AG09319 (cell line): ENCODE data around the gene RBM6.
"Not testable (repeated sequence)": the region's sequence is repeated elsewhere in the genome, so short reads cannot be mapped to it uniquely, and the experiment has no call there.

Experiments
- DNase-seq: peaks from one replicate; pipeline ENCODE4 v3.0.0-alpha.2; 2010; ENCODE audit warnings: low read depth; ENCODE audit errors: extremely low read depth
- TF ChIP-seq, protein P1 (sequence below): IDR thresholded peaks from 2 replicates; pipeline ENCODE4 v1.5.1; 2011; ENCODE audit warnings: low read depth, mild to moderate bottlenecking, inconsistent platforms, low read length, moderate library complexity

Gene RBM6

DNA sequence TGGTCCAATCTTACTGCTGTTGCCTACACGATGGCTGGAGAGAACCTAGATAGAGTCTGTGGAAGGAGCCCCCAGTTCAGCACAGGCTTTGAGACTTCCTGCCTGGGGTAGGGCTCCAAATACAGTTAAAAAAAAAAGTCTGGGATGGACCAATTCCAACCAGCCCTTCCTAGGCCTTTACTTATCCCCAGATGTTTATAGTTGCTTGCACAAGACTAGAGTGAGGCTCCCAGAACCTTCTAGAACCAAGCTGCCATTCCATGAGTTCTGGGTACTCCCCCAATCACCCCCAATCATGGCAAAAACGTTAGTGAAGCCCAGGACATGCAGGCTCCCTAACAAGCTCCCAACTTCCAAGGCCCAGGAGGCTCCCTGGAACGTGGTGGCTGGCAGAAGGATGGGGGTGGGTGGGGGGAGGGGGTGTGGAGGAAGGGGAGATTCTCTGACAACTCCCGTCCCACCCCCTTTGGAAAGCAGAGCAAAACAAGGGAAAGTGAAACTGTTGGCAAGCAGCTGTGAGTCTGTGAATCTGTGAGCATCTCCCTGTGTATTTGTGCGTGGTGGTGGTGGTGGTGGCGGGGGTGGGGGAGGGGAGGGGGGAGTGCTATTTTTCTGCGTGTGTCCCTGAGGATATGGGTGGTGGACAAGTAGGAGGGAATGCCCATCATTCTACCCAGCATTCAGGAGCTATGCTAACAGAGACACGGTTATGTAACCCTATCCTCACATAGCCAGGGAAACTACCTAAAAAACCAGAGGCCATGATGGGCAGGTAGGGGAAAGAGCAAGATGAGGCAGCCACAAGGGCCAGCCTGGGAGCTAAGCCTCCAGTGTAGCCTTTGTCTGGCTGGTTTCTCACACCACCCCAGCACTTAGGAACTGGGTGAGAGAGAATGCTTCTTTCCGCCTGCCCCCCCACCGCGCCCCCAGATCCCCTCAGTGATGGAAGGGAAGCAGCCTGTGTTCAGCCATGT lies 38.3 kb upstream of the RBM6 start:
- TF ChIP-seq, protein P1, sequence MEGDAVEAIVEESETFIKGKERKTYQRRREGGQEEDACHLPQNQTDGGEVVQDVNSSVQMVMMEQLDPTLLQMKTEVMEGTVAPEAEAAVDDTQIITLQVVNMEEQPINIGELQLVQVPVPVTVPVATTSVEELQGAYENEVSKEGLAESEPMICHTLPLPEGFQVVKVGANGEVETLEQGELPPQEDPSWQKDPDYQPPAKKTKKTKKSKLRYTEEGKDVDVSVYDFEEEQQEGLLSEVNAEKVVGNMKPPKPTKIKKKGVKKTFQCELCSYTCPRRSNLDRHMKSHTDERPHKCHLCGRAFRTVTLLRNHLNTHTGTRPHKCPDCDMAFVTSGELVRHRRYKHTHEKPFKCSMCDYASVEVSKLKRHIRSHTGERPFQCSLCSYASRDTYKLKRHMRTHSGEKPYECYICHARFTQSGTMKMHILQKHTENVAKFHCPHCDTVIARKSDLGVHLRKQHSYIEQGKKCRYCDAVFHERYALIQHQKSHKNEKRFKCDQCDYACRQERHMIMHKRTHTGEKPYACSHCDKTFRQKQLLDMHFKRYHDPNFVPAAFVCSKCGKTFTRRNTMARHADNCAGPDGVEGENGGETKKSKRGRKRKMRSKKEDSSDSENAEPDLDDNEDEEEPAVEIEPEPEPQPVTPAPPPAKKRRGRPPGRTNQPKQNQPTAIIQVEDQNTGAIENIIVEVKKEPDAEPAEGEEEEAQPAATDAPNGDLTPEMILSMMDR = no peak
- no peak for DNase-seq

DNA sequence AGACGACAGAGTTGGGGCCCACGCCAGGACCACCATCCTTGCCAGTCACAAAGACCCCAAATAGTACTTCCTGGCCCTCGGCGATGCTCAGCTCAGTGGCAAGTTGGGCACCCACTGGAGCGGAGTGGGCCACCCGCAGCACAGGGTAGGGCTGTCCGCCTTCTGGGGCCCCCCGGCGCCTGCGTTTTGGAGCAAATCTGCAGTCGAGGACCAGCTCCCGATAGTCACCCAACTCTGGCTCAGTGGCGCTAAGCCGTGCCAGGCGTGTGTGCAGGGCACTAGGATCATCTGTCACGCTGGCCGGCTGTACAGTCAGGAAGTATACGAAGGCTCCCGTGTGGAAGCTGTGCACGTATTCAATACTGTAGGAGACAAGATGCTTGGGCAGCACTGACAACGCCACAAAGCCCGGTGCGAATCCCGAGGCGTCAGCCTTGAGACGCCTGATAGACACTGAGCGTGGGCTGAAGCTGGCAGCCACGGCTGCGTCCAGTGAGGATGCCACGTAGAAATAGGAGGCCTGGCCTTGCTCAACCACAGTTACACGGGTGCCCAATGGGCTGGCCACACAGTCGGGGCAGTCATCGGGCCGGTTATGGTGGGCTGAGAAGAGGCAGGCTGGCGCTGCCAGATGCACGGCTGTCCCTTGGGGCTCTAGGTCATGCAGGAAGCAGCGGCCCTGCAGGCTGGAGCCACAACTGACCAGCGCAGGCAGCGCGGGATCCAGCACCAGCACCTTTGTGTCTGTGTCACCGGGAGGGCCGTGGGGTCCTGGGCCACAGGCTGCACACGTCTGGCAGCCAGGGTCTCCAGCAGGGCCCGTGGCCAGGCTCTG lies 37.2 kb upstream of the RBM6 start:
- TF ChIP-seq, protein P1 = no peak

DNA sequence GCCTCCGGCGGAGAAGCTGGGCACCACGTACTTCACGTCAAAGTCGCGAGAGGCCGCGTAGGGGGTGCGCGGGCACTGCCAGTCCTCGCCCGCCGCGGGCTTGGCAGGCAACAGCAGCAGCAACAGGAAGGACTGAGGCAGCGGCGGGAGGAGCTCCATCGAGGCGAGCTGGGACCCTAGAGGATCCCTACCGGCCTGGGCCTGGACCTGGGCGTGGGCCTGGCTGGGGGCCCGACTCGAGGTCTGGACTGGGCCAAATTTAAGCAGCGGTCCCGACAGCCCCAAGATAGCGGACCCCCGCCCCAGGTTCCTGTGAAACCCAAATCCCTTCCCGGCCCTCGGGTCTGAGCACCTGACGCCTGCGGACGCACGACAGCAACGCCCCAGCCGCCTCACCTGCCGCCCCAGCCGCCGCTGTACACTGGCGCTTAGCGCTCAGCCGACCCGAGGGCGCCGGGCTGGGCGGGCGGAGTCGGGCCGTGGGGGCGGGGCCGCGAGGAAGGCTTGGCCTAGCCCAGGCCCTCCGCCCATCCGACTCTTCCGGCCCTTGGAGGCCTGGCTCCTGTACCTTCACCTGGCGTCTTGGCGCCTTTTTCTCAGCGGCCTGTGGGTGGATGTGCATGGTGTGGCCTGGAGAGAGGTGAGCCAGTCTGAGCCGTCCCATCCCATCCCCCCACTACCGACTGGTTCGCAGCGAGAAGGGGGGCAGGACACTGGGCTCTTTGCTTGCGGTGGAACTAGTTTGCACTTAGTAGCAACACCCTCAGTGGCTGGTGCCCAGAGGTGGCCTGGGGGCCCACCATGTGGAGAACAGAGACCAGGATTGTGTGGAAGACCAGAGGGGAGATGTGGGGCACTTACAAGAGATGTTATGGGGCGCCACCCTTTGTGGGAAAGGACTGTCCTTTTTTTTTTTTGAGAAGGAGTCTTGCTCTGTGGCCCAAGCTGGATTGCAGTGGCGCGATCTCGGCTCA lies 36.2 kb upstream of the RBM6 start, which contains the start of gene MST1R:
MST1R (minus strand) TSS at position 423 of the 974 bp plus-strand sequence; CDS start at position 159, 264 bp downstream.
- TF ChIP-seq, protein P1 = no peak
- no peak for DNase-seq

More for the DNA sequence above, 37.2 kb upstream of the RBM6 start:
- DNase-seq = no peak

DNA sequence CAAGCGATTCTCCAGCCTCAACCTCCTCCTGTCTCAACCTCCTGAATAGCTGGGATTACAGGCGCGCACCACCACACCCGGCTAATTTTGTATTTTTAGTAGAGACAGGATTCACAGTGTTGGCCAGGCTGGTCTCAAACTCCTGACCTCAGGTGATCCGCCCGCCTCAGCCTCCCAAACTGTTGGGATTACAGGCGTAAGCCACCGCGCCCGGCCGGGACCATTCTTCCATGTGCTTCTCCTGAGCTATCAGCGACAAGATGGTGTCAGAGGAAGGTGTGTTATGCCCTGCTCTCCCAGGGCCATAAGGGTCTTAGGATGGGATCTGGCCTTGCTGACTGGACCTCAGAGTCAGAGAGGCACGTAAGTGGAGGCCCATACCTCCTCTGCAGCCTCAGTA lies 35.5 kb upstream of the RBM6 start:
- DNase-seq = not testable (repeated sequence)

DNA sequence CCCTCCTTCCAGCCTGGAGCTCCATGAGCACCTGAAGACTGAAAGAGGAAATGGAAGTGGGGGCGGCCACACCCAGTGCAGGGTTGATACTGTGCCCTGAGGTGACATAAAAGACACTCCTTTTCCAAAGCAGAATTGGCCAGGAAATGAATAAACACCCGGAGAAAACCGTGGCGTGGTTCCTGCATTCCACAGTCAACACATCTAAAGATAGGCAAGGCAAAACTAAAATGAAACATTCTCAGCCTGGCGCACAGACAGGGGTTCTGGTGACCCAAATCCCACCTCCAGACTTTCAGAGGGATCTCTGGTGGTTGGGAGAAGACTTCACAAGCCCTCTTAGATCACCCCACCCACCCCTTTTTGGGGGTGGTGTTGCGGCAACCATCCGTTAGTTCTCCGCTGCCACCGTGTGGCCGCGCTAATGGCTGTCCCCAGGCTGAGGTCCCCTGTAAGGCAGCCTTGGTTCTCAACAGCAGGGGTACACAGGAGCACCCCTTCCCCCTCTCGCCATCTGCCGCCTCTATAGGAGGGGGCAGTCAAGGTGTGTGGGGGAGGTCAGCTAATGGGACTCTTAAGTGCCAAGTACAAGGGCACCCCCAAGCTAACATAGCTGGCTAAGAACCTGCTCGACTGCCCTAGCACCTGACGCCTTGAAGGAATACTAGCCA lies 33.7 kb upstream of the RBM6 start:
- TF ChIP-seq, protein P1 = peak; percentile 69
- DNase-seq = peak; percentile 32

DNA sequence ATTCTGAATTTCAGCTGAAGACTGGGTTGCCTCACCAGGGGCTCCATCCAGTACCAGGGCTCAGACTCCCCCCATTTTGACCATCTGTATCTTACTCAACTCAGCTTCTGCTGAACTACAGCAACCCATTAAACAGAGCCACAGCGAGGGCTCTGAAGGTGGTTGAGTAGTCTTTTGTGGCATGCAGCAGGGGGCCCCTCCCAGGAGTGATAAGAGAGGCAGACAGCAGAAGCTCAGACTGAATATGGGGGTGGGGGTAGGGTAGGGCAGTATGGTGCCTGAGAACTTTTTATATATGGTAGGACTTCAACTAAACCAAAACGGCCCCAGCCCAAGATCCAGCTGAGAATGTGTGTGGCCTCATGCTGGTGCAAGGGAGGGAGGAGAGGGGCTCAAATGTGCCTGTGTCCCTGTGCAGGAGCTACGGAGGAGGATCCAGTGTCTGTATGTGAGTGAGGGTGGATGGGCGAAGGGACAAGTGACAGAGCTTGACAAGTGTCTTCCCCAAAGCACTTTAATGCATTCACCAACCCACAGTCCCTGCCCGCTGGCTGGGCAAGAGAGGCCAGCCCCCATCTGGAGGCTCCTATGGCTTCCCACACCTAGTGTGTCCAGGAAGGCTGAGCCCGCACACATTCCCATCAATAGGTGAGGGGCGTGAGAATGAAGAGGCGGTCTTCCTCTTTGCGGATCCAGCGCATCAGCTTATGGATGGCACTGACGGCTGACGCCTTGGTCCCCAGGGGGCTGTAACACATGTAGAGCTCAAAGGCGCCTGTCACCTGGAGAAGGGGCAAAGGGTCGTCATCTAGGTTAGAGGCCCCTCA lies 31.4 kb upstream of the RBM6 start:
- TF ChIP-seq, protein P1 = no peak
- DNase-seq = no peak
